OCI-LY7 (cell line): Measurements from ENCODE around the gene DDRGK1.

Source experiments
- EZH2phosphoT487 ChIP-seq: fragments of 200-600 bp; sonication (generic); IDR thresholded peaks from 2 replicates; pipeline ENCODE4 v1.6.1; 2018; ENCODE audit warnings: low read depth, borderline replicate concordance, mild to moderate bottlenecking, mixed run types, antibody characterized with exemption, low read length, moderate library complexity, mixed read lengths
- TF ChIP-seq, protein P1 (sequence below): fragments of 200-600 bp; sonication (generic); conservative IDR thresholded peaks from 2 replicates; pipeline ENCODE4 v1.5.1; 2014; ENCODE audit warnings: mild to moderate bottlenecking, antibody characterized with exemption, low read length, moderate library complexity, mixed read lengths

DNA sequence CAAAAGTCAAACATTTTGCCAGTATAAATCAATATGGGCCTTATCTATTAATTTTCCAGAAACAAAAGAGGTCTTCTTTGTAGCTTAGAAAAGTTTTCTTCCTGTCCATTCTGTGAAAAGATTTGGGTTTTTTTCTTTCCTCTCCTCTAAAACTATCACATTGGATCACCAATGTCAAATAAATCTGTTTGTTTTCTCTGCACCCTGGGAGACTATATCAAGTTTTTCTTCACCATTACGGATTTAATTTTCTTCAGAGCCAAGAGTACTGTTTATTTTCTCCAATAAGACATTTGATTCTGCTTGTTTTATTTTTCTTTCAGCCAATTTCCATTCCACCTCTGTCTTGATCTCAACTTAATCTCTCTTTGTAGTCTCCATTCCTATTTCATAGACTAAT is 29.2 kb downstream of the DDRGK1 start:
- TF ChIP-seq, protein P1, sequence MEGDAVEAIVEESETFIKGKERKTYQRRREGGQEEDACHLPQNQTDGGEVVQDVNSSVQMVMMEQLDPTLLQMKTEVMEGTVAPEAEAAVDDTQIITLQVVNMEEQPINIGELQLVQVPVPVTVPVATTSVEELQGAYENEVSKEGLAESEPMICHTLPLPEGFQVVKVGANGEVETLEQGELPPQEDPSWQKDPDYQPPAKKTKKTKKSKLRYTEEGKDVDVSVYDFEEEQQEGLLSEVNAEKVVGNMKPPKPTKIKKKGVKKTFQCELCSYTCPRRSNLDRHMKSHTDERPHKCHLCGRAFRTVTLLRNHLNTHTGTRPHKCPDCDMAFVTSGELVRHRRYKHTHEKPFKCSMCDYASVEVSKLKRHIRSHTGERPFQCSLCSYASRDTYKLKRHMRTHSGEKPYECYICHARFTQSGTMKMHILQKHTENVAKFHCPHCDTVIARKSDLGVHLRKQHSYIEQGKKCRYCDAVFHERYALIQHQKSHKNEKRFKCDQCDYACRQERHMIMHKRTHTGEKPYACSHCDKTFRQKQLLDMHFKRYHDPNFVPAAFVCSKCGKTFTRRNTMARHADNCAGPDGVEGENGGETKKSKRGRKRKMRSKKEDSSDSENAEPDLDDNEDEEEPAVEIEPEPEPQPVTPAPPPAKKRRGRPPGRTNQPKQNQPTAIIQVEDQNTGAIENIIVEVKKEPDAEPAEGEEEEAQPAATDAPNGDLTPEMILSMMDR, result no peak
- no peak for TF ChIP-seq EZH2phosphoT487
